GM12891 (cell line): ENCODE results near the gene CALM3. TPM values are rescaled to one million over a fixed set of nuclear protein-coding genes. Genes with fewer than 3 reads are reported as not detected.
"Not testable (repeated sequence)": the region's sequence is repeated elsewhere in the genome, so short reads cannot be mapped to it uniquely, and the experiment has no call there.

Experiments
- DNase-seq: peaks from one replicate; pipeline ENCODE4 v3.0.0; 2011; ENCODE audit warnings: low spot score; ENCODE audit not compliant: insufficient read length
- FAIRE-seq: peaks from 2 replicates; lab custom pipeline; 2011; peaks lifted over from hg19 to GRCh38; lab: Jason Lieb, UNC
- PAX5 ChIP-seq: IDR thresholded peaks from 2 replicates; pipeline ENCODE4 v1.6.1; 2011; ENCODE audit warnings: low read length, moderate library complexity, mild to moderate bottlenecking; ENCODE audit not compliant: insufficient read depth, severe bottlenecking
- POLR2A ChIP-seq: IDR thresholded peaks from 2 replicates; pipeline ENCODE4 v1.6.1; 2011; ENCODE audit warnings: low read depth, low read length, control low read depth
- POLR2AphosphoS5 ChIP-seq: IDR thresholded peaks from 2 replicates; pipeline ENCODE4 v1.6.1; 2011; ENCODE audit warnings: low read depth, low read length, control low read depth
- POU2F2 ChIP-seq: IDR thresholded peaks from 2 replicates; pipeline ENCODE4 v1.6.1; 2011; ENCODE audit warnings: low read depth, mild to moderate bottlenecking, control low read depth, low read length, moderate library complexity
- SPI1 ChIP-seq: IDR thresholded peaks from 2 replicates; pipeline ENCODE4 v1.6.1; 2011; ENCODE audit warnings: low read depth, low read length, control low read depth
- TAF1 ChIP-seq: IDR thresholded peaks from 2 replicates; pipeline ENCODE4 v1.6.1; 2011; ENCODE audit warnings: low read depth, low read length, control low read depth
- polyA plus RNA-seq: library from polyadenylated mRNA; unstranded; fragments of >200 nt; gene quantifications from one replicate; pipeline ENCODE4 v1.2.1, GENCODE V29; 2012; ENCODE audit warnings: low read depth, missing spikeins, inconsistent platforms; ENCODE audit not compliant: missing spikeins

Gene CALM3
- 361 TPM for polyA plus RNA-seq

DNA sequence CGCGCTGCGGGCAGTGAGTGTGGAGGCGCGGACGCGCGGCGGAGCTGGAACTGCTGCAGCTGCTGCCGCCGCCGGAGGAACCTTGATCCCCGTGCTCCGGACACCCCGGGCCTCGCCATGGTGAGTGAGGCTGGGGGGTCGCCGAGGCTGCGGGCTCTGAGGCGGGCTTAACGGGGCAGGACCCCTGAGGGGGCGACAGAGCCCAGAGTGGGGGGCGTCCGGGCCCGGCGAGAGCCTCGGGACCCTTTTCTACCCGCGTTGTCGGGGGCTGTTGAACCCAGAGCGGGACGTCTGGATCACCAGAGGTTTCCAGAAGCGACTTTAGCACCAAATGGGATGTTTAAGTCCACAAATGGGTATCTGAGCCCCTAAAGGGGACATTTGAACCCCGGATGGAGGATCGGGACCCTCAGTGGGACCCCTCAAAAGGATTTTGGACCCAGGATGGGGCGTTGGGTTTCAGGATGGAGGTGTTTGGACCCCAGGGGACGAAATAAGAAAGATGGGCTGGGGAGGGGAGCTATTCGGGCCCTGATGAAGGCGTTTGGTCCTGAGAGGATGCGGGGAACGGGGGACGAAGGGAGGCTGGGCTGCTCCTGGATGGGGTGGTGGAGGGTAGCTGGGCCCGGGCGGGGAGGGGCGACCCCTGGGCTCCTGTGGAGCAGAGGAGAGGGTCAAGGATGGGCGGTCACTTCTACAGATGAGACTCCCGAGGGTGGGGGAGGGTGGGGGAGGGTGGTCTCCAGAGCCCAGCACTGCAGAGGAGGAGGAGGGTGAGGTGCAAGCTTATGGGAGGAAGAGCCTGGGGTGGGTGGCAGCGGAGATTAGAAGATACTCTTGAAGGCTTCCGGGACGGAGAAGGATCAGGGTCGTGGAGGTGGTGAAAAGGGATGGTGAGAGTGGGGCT is at the start of gene CALM3:
TSS of gene CALM3 (plus strand) at position 13 of the 907 bp plus-strand sequence. CDS start at position 118, 105 bp downstream.
- peak; percentile 73; the same call in 1 of the 2 replicates for TF ChIP-seq TAF1
- no peak for TF ChIP-seq SPI1
- peak; percentile 74; the same call in 1 of the 2 replicates for TF ChIP-seq POLR2AphosphoS5
- no peak for TF ChIP-seq POU2F2
- TF ChIP-seq POLR2A = peak; percentile 57; the same call in 1 of the 2 replicates
- TF ChIP-seq PAX5 = no peak

DNA sequence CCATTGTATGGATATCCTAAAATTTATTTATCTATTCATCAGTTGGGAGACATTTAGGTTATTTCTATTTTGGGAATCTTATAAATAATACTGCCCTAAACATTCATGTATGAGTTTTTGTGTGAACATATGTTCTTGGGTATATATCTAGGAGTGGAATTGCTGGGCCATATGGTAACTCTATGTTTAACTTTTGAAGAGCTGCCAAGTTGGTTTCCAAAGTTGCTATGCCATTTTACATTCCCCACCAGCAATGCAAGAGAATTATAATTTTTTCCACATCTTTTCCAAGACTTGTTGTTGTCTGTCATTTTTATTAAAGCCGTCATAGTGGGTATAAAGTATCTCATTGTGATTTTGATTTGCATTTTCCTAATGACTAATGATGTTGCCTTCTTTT is 48.2 kb upstream of the CALM3 start:
- TF ChIP-seq PAX5 (no peak), POLR2AphosphoS5 (no peak), TAF1 (no peak), POU2F2 (no peak), POLR2A (no peak), SPI1 (no peak)
- DNase-seq (no peak), FAIRE-seq (no peak)

More for the DNA sequence above, at the start of gene CALM3:
- no peak for FAIRE-seq
- DNase-seq = no peak

GRCh38 chr19:46554161-46554560 is 47.0 kb upstream of the CALM3 start:
- FAIRE-seq (no peak), DNase-seq (no peak)
- TF ChIP-seq POLR2AphosphoS5 = no peak
- TF ChIP-seq SPI1 = no peak
- no peak for TF ChIP-seq TAF1
- TF ChIP-seq POLR2A = no peak
- TF ChIP-seq POU2F2 = no peak
- no peak for TF ChIP-seq PAX5

DNA sequence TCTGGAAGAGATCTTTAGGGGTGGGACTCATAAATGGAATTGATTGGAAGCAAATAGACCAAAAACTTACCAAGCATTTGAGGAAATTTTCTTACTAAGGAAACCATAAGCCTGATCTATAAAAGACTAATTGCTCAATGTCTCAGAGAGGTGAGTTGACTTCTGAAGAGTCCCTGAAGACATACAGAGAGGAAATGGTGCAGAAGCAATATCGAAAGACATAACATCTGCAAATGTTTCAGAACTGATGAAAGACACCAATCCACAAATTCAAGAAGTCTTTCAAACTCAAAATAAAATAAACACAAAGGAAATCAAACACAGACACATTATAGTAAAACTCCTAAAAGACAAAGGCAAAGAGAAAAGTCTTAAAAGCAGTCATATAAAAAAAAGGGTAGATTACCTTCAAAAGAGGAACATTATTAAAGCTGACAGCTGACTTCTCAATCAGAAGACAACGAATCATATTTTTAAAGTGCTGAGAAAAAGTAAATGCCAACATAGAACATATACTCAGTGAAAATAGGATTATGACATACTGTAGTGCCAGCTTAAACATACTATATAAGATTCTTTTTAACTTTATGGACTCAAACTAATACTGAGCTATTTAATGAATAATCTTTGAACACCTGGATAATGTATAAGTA is 45.4 kb upstream of the CALM3 start:
- DNase-seq = no peak
- FAIRE-seq = no peak
- TF ChIP-seq SPI1 = no peak
- no peak for TF ChIP-seq POLR2AphosphoS5
- TF ChIP-seq TAF1 = no peak
- no peak for TF ChIP-seq POU2F2
- TF ChIP-seq PAX5 = no peak
- no peak for TF ChIP-seq POLR2A

DNA sequence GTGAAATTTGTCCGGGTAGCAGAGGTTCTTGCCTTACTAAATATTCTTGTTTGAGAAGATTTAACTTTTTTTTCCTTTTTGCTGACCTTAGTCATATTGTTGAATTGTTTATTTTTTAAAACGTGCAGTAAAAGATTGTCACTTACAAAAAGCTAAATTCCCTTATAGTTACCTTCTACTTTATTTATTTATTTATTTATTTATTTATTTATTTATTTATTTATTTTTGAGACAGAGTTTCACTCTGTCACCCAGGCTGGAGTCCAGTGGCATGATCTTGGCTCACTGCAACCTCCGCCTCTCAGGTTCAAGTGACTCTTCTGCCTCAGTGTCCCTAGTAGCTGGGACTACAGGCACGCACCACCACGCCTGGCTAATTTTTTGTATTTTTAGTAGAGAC is 44.7 kb upstream of the CALM3 start:
- FAIRE-seq, DNase-seq: not testable (repeated sequence)

- DNase-seq (no peak), FAIRE-seq (no peak)
- no peak for TF ChIP-seq PAX5
- TF ChIP-seq SPI1 = no peak
- no peak for TF ChIP-seq POLR2A
- TF ChIP-seq TAF1 = no peak
These were observed 41.9 kb upstream of the CALM3 start for GRCh38 chr19:46559203-46559602.

DNA sequence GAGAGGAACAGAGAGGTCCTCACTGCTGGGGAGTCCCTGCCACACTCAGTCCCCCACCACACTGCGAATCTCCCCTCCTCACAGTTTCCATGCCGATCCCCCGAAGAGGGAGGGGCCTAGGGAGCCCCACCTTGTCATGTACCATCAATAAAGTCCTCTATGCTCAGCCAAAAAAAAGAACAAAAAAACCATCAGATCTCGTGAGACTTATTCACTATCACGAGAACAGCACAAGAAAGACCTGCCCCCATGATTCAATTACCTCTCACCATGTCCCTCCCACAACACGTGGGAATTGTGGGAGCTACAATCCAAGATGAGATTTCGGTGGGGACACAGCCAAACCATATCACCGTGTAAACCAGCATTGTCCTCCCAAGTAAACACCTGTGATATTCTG is 41.5 kb upstream of the CALM3 start:
- DNase-seq, FAIRE-seq: not testable (repeated sequence)

DNA sequence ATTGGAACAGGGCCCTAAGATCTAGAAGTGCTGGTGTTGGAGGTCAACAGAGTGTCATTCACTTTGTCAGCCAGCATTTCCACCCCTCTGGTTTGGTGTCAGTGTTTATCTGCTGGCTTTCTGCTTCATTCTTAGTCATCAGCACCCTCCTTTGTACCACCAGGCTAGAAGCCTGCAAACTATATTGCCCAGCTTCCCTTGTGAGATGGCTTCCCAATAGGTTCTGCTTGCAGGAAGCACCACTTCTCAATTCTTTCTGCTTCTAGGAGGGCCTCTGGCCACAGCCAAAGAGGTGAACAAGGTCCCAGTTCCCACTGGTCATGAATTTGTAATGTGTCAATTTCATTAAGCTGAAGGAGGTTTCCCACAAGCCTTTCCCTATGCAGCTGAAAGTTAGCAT is 36.4 kb upstream of the CALM3 start:
- no peak for FAIRE-seq
- no peak for TF ChIP-seq SPI1
- no peak for TF ChIP-seq POLR2A
- TF ChIP-seq TAF1 = no peak
- no peak for TF ChIP-seq POLR2AphosphoS5
- no peak for TF ChIP-seq POU2F2
- no peak for DNase-seq

DNA sequence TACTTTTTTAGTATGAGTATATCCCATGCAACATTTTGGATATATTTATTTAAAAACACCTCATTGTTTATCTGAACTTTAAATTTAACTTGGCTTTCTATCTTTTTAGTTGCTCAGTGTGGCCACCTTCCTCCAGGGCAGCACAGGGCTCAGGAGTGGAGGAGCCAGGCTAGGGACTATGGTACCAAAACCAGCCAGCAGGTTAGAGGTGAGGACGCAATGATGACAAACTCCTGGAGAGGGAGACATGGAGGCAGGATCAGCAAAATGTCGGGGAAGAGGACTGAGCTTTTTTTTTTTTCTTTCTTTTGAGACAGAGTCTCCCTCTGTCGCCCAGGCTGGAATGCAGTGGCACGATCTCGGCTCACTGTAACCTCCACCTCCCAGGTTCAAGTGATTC is 29.6 kb upstream of the CALM3 start:
- TF ChIP-seq SPI1 = no peak
- no peak for TF ChIP-seq TAF1
- FAIRE-seq (no peak), DNase-seq (no peak)

DNA sequence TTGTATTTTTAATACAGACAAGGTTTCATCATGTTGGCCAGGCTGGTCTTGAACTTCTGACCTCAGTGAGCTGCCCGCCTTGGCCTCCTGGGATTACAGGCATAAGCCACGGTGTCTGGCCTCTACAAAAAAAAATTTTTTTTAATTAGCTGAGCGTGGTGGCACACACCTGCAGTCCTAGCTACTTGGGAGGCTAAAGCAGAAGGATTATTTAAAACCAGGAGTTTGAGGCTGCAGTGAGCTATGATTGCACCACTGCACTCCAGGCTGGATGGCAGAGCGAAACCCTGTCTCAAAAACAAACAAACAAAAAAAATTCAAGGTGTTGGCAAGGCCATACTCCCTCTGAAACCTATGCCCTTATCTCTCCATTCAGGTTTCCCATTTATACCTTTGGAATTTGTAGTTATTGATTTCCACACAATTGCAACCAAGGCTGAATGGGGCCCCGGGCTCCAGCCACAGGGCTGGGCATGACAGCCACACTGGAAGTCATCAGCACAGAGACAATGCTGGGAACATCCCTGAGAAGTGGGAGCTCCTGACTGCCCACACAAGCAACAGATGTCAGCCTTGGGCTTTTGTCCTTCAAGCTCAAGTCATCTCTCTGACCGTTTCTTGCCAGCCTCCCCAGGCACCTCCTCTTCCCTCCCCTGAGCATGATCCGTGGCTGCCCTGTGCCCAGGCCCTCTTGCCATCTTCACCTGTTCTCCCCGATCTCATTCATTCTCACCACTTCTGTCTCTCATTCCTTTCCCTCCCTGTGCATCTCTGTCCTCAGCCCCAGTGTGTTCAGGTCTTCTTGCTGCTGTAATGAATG is 27.2 kb upstream of the CALM3 start:
- no peak for FAIRE-seq
- no peak for DNase-seq

More for the DNA sequence above, 27.2 kb upstream of the CALM3 start:
- TF ChIP-seq POLR2AphosphoS5 (no peak), POLR2A (no peak), PAX5 (no peak), SPI1 (no peak), POU2F2 (no peak), TAF1 (no peak)
